IMR-90 (cell line): Measurements from ENCODE around the gene PRLR. TPM values are rescaled to one million over a fixed set of nuclear protein-coding genes. Genes with fewer than 3 reads are reported as not detected.

Source experiments
- ATAC-seq: fragments of 200-7000 bp; cut with Tn5 transposase; 2 replicates; pipeline ENCODE4 v1.9.1; 2020; ENCODE audit warnings: low read depth, mild to moderate bottlenecking, moderate library complexity
- BruUV-seq: library from RNA; stranded (reverse); fragments of 400-500 nt; replicated peaks from 2 replicates; lab custom pipeline; 2021; lab: Mats Ljungman, UMichigan
- CTCF ChIA-PET: fragments of 300-600 bp; formaldehyde crosslinking; extraction: SDS; loops from one replicate; lab custom pipeline; 2021; ENCODE audit warnings: antibody characterized with exemption; lab: Yijun Ruan, JAX
- POLR2A ChIA-PET: fragments of 300-600 bp; sonication (Branson Sonifier 250); formaldehyde crosslinking; loops from one replicate; lab custom pipeline; 2022; ENCODE audit warnings: antibody characterized with exemption; ENCODE audit not compliant: unreplicated experiment; lab: Charles Lee
- DNase-seq: peaks from one replicate; pipeline ENCODE4 v3.0.0; 2013
- H2AFZ ChIP-seq: replicated peaks from 2 replicates; pipeline ENCODE3; 2013; ENCODE audit warnings: low read length, mild to moderate bottlenecking; ENCODE audit not compliant: poor library complexity
- H2AK5ac ChIP-seq: 2 replicates; pipeline ENCODE4 v1.6.1; 2013; ENCODE audit warnings: low read depth, low read length, inconsistent platforms
- H2AK9ac ChIP-seq: replicated peaks from 2 replicates; pipeline ENCODE3; 2013; ENCODE audit warnings: mild to moderate bottlenecking, low read depth, low read length, moderate library complexity; ENCODE audit not compliant: poor library complexity
- H2BK120ac ChIP-seq: 2 replicates; pipeline ENCODE4 v1.6.1; 2013; ENCODE audit warnings: low read depth, low read length, inconsistent platforms
- H2BK15ac ChIP-seq: 3 replicates; pipeline ENCODE4 v1.6.1; 2013; ENCODE audit warnings: low read depth, low read length, inconsistent platforms
- H2BK20ac ChIP-seq: 2 replicates; pipeline ENCODE4 v1.6.1; 2013; ENCODE audit warnings: low read depth, mild to moderate bottlenecking, inconsistent platforms, low read length, moderate library complexity
- H2BK5ac ChIP-seq: 2 replicates; pipeline ENCODE4 v1.6.1; 2013; ENCODE audit warnings: mild to moderate bottlenecking, low read depth, low read length, inconsistent platforms; ENCODE audit not compliant: poor library complexity, severe bottlenecking
- H3K14ac ChIP-seq: replicated peaks from 2 replicates; pipeline ENCODE4 v1.6.1; 2013; ENCODE audit warnings: low read depth, low read length, inconsistent platforms
- H3K18ac ChIP-seq: 2 replicates; pipeline ENCODE4 v1.6.1; 2013; ENCODE audit warnings: low read depth, low read length, control low read depth
- H3K23ac ChIP-seq: 2 replicates; pipeline ENCODE4 v1.6.1; 2013; ENCODE audit warnings: low read depth, low read length, inconsistent platforms
- H3K27ac ChIP-seq: 2 replicates; pipeline ENCODE4 v1.5.1; 2013; ENCODE audit warnings: mild to moderate bottlenecking, control low read depth, low read length; ENCODE audit not compliant: insufficient read depth
- H3K27me3 ChIP-seq: 2 replicates; pipeline ENCODE4 v1.6.1; 2013; ENCODE audit warnings: low read length; ENCODE audit not compliant: control insufficient read depth, insufficient read depth
- H3K36me3 ChIP-seq: 2 replicates; pipeline ENCODE4 v1.6.1; 2013; ENCODE audit warnings: low read length, mixed read lengths; ENCODE audit not compliant: control insufficient read depth, insufficient read depth
- H3K4ac ChIP-seq: 2 replicates; pipeline ENCODE4 v1.6.1; 2013; ENCODE audit warnings: low read depth, low read length, inconsistent platforms
- H3K4me1 ChIP-seq: 2 replicates; pipeline ENCODE4 v1.6.1; 2013; ENCODE audit warnings: low read length, mixed read lengths; ENCODE audit not compliant: control insufficient read depth, insufficient read depth
- H3K4me2 ChIP-seq: 2 replicates; pipeline ENCODE4 v1.6.1; 2013; ENCODE audit warnings: low read depth, mild to moderate bottlenecking, control low read depth, low read length, moderate library complexity
- H3K4me3 ChIP-seq: 2 replicates; pipeline ENCODE4 v1.5.1; 2013; ENCODE audit warnings: low read depth, mild to moderate bottlenecking, control low read depth, low read length, moderate library complexity; ENCODE audit not compliant: insufficient read depth
- H3K56ac ChIP-seq: 2 replicates; pipeline ENCODE4 v1.6.1; 2013; ENCODE audit warnings: low read length, inconsistent platforms; ENCODE audit not compliant: insufficient read depth; ENCODE audit errors: extremely low read depth
- H3K79me1 ChIP-seq, 2 experiments: 2 replicates each; pipeline ENCODE4 v1.6.1; 2013; ENCODE audit warnings: low read length in 2 of 2, inconsistent platforms in 1 of 2, low read depth in 1 of 2
- H3K9ac ChIP-seq: 2 replicates; pipeline ENCODE4 v1.6.1; 2013; ENCODE audit warnings: low read depth, low read length, control low read depth
- H3K9me1 ChIP-seq: 2 replicates; pipeline ENCODE4 v1.6.1; 2013; ENCODE audit warnings: low read length, inconsistent platforms; ENCODE audit not compliant: insufficient read depth
- H3K9me3 ChIP-seq: 2 replicates; pipeline ENCODE4 v1.6.1; 2013; ENCODE audit warnings: low read length; ENCODE audit not compliant: control insufficient read depth, insufficient read depth
- H4K20me1 ChIP-seq: 2 replicates; pipeline ENCODE4 v1.6.1; 2013; ENCODE audit warnings: low read length, inconsistent platforms; ENCODE audit not compliant: insufficient read depth
- H4K5ac ChIP-seq: 2 replicates; pipeline ENCODE4 v1.6.1; 2013; ENCODE audit warnings: mild to moderate bottlenecking, low read depth, low read length, control low read depth
- H4K8ac ChIP-seq, 2 experiments: 2 replicates each; pipeline ENCODE4 v1.6.1; 2013; ENCODE audit warnings: low read depth in 2 of 2, low read length in 2 of 2, control low read depth in 1 of 2, inconsistent platforms in 1 of 2
- H4K91ac ChIP-seq: 2 replicates; pipeline ENCODE4 v1.6.1; 2013; ENCODE audit warnings: low read depth, low read length, inconsistent platforms; ENCODE audit not compliant: insufficient read depth
- RCOR1 ChIP-seq: IDR thresholded peaks from 2 replicates; pipeline ENCODE4 v1.6.1; 2012; ENCODE audit warnings: mild to moderate bottlenecking, low read length, improper control_type of control experiment; ENCODE audit not compliant: insufficient replicate concordance
- WGBS, 2 experiments: methylation state at CpG; one replicate each; pipeline versions ENCODE4 v1.1.5 to v1.1.7; 2013; ENCODE audit warnings: missing lambda C conversion rate in 2 of 2; ENCODE audit not compliant: insufficient read length in 1 of 2; ENCODE audit errors: extremely low coverage in 2 of 2; 5-methylcytosine and 5-hydroxymethylcytosine counted together
- dilution Hi-C: fragments of 300-500 bp; cut with HindIII; formaldehyde crosslinking; loops from one replicate; pipeline ENCODE4 v1.14.3; 2018; ENCODE audit warnings: low sequenced_read_pairs; ENCODE audit not compliant: unreplicated experiment
- in situ Hi-C: fragments of 300-500 bp; cut with MboI; formaldehyde crosslinking; loops from 3 replicates; pipeline ENCODE4 v1.14.3; 2019; ENCODE audit warnings: low sequenced_read_pairs, inconsistent platforms, mixed read lengths
- intact Hi-C: fragments of 100-400 bp; cut with micrococcal nuclease; formaldehyde crosslinking; loops from 2 replicates; pipeline ENCODE4 v1.10.0; 2022
- polyA plus RNA-seq, 3 experiments: library from polyadenylated mRNA; depleted of rRNA; stranded (reverse); fragments of >200 nt; gene quantifications; 2 replicates each; pipeline ENCODE4 v1.2.3, GENCODE V29; 2012; ENCODE audit warnings: low replicate concordance in 1 of 3
- total RNA-seq: library from RNA; depleted of rRNA; stranded (reverse); fragments of >200 nt; gene quantifications from 2 replicates; pipeline ENCODE4 v1.2.3, GENCODE V29; 2012
- TF ChIP-seq, protein P1 (sequence below): fragments of 150-350 bp; IDR thresholded peaks from 2 replicates; pipeline ENCODE4 v1.6.1; 2017; ENCODE audit warnings: mild to moderate bottlenecking, antibody characterized with exemption, low read length, low read depth

The PRLR gene
- total and polyA plus RNA-seq, 2 of the 4 experiments (the other 2 are of a cell fraction): 0.24 to 0.54 TPM

GRCh38 chr5:35095366-35095765, 134.9 kb downstream of the PRLR start:
- POLR2A ChIA-PET: no interaction called here
- H3K4me3 ChIP-seq: no peak overlapping the region
- no peaks in the 10 kb centered on the region for H3K36me3 ChIP-seq
- H3K14ac ChIP-seq: no peak overlapping the region
- no peak overlapping the region for H3K56ac ChIP-seq
- no peak overlapping the region for H4K91ac ChIP-seq
- no peak overlapping the region for H3K4ac ChIP-seq
- H2AK5ac ChIP-seq: no peak overlapping the region
- no peak overlapping the region for H3K23ac ChIP-seq
- no peak overlapping the region for H2BK5ac ChIP-seq
- no peak for DNase-seq
- BruUV-seq: no TSS peak
- H3K9ac ChIP-seq: no peak overlapping the region
- no peak overlapping the region for H2BK20ac ChIP-seq
- H4K8ac ChIP-seq: no peak overlapping the region
- WGBS, 2 experiments: no CpG with 5 or more reads among the region's 3 CpGs
- H3K18ac ChIP-seq: no peak overlapping the region
- in situ Hi-C loops: loop anchor here (25.0 kb wide), 1 partner anchor 517 kb away; the partner anchor contains the start of gene SPEF2
- H3K4me2 ChIP-seq: no peak overlapping the region
- no peaks in the 10 kb centered on the region for H4K20me1 ChIP-seq
- dilution Hi-C loops: no loop called here
- H2BK120ac ChIP-seq: no peak overlapping the region
- TF ChIP-seq, protein P1, sequence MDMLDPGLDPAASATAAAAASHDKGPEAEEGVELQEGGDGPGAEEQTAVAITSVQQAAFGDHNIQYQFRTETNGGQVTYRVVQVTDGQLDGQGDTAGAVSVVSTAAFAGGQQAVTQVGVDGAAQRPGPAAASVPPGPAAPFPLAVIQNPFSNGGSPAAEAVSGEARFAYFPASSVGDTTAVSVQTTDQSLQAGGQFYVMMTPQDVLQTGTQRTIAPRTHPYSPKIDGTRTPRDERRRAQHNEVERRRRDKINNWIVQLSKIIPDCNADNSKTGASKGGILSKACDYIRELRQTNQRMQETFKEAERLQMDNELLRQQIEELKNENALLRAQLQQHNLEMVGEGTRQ: no peak
- TF ChIP-seq RCOR1: no peak
- CTCF ChIA-PET: no interaction called here
- H2BK15ac ChIP-seq: no peak overlapping the region
- peaks cover 7% of the 10 kb centered on the region for H3K27me3 ChIP-seq
- no peaks in the 10 kb centered on the region for H3K4me1 ChIP-seq
- no peaks in the 10 kb centered on the region for H3K79me1 ChIP-seq
- no peak overlapping the region for H4K5ac ChIP-seq
- H2AK9ac ChIP-seq: no peak overlapping the region
- ATAC-seq: no peak
- intact Hi-C loops: no loop called here
- H2AFZ ChIP-seq: no peak overlapping the region
- H3K27ac ChIP-seq: no peak overlapping the region
- no peaks in the 10 kb centered on the region for H3K9me3 ChIP-seq
- H3K9me1 ChIP-seq: no peaks in the 10 kb centered on the region; the same call in 1 of the 2 replicates
